ENCODE data around the gene TMEM132D. TPM values are rescaled to one million over a fixed set of nuclear protein-coding genes. Genes with fewer than 3 reads are reported as not detected.

The TMEM132D gene
- total RNA-seq, 1 experiment from 2014 or later: 1.4 TPM

- TF ChIP-seq NR2C2 (CRISPR knock-in tag; IDR thresholded peaks at IDR 0.05) (no peak), ZNF263 (CRISPR knock-in tag; IDR thresholded peaks at IDR 0.05; ENCODE audit: low read depth) (no peak), NFE2L1 (CRISPR knock-in tag; IDR thresholded peaks at IDR 0.05) (no peak), SMAD4 (CRISPR knock-in tag; IDR thresholded peaks at IDR 0.05) (no peak), GABPB1 (CRISPR knock-in tag; IDR thresholded peaks at IDR 0.05) (no peak), ZNF512 (CRISPR knock-in tag; IDR thresholded peaks at IDR 0.05; ENCODE audit: borderline replicate concordance) (no peak), ZBTB43 (CRISPR knock-in tag; IDR thresholded peaks at IDR 0.05) (no peak), EMX1 (CRISPR knock-in tag; IDR thresholded peaks at IDR 0.05) (no peak), ETV6 (CRISPR knock-in tag; IDR thresholded peaks at IDR 0.05) (no peak), ZNF423 (CRISPR knock-in tag; IDR thresholded peaks at IDR 0.05) (no peak), FOXK1 (CRISPR knock-in tag; IDR thresholded peaks at IDR 0.05) (no peak), SP1 (CRISPR knock-in tag; conservative IDR thresholded peaks at IDR 0.05) (no peak), ATF6 (CRISPR knock-in tag; IDR thresholded peaks at IDR 0.05) (no peak), ZMAT4 (CRISPR knock-in tag; IDR thresholded peaks at IDR 0.05) (no peak), FOXP1 (CRISPR knock-in tag; IDR thresholded peaks at IDR 0.05; ENCODE audit: borderline replicate concordance) (no peak)
- TF ChIP-seq, protein P1, sequence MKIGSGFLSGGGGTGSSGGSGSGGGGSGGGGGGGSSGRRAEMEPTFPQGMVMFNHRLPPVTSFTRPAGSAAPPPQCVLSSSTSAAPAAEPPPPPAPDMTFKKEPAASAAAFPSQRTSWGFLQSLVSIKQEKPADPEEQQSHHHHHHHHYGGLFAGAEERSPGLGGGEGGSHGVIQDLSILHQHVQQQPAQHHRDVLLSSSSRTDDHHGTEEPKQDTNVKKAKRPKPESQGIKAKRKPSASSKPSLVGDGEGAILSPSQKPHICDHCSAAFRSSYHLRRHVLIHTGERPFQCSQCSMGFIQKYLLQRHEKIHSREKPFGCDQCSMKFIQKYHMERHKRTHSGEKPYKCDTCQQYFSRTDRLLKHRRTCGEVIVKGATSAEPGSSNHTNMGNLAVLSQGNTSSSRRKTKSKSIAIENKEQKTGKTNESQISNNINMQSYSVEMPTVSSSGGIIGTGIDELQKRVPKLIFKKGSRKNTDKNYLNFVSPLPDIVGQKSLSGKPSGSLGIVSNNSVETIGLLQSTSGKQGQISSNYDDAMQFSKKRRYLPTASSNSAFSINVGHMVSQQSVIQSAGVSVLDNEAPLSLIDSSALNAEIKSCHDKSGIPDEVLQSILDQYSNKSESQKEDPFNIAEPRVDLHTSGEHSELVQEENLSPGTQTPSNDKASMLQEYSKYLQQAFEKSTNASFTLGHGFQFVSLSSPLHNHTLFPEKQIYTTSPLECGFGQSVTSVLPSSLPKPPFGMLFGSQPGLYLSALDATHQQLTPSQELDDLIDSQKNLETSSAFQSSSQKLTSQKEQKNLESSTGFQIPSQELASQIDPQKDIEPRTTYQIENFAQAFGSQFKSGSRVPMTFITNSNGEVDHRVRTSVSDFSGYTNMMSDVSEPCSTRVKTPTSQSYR (CRISPR knock-in tag; IDR thresholded peaks at IDR 0.05): no peak
- TF ChIP-seq, protein P2, sequence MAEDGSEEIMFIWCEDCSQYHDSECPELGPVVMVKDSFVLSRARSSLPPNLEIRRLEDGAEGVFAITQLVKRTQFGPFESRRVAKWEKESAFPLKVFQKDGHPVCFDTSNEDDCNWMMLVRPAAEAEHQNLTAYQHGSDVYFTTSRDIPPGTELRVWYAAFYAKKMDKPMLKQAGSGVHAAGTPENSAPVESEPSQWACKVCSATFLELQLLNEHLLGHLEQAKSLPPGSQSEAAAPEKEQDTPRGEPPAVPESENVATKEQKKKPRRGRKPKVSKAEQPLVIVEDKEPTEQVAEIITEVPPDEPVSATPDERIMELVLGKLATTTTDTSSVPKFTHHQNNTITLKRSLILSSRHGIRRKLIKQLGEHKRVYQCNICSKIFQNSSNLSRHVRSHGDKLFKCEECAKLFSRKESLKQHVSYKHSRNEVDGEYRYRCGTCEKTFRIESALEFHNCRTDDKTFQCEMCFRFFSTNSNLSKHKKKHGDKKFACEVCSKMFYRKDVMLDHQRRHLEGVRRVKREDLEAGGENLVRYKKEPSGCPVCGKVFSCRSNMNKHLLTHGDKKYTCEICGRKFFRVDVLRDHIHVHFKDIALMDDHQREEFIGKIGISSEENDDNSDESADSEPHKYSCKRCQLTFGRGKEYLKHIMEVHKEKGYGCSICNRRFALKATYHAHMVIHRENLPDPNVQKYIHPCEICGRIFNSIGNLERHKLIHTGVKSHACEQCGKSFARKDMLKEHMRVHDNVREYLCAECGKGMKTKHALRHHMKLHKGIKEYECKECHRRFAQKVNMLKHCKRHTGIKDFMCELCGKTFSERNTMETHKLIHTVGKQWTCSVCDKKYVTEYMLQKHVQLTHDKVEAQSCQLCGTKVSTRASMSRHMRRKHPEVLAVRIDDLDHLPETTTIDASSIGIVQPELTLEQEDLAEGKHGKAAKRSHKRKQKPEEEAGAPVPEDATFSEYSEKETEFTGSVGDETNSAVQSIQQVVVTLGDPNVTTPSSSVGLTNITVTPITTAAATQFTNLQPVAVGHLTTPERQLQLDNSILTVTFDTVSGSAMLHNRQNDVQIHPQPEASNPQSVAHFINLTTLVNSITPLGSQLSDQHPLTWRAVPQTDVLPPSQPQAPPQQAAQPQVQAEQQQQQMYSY (CRISPR knock-in tag; IDR thresholded peaks at IDR 0.05): no peak
- TF ChIP-seq, protein P3, sequence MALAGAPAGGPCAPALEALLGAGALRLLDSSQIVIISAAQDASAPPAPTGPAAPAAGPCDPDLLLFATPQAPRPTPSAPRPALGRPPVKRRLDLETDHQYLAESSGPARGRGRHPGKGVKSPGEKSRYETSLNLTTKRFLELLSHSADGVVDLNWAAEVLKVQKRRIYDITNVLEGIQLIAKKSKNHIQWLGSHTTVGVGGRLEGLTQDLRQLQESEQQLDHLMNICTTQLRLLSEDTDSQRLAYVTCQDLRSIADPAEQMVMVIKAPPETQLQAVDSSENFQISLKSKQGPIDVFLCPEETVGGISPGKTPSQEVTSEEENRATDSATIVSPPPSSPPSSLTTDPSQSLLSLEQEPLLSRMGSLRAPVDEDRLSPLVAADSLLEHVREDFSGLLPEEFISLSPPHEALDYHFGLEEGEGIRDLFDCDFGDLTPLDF (CRISPR knock-in tag; IDR thresholded peaks at IDR 0.05): no peak
- TF ChIP-seq, protein P4, sequence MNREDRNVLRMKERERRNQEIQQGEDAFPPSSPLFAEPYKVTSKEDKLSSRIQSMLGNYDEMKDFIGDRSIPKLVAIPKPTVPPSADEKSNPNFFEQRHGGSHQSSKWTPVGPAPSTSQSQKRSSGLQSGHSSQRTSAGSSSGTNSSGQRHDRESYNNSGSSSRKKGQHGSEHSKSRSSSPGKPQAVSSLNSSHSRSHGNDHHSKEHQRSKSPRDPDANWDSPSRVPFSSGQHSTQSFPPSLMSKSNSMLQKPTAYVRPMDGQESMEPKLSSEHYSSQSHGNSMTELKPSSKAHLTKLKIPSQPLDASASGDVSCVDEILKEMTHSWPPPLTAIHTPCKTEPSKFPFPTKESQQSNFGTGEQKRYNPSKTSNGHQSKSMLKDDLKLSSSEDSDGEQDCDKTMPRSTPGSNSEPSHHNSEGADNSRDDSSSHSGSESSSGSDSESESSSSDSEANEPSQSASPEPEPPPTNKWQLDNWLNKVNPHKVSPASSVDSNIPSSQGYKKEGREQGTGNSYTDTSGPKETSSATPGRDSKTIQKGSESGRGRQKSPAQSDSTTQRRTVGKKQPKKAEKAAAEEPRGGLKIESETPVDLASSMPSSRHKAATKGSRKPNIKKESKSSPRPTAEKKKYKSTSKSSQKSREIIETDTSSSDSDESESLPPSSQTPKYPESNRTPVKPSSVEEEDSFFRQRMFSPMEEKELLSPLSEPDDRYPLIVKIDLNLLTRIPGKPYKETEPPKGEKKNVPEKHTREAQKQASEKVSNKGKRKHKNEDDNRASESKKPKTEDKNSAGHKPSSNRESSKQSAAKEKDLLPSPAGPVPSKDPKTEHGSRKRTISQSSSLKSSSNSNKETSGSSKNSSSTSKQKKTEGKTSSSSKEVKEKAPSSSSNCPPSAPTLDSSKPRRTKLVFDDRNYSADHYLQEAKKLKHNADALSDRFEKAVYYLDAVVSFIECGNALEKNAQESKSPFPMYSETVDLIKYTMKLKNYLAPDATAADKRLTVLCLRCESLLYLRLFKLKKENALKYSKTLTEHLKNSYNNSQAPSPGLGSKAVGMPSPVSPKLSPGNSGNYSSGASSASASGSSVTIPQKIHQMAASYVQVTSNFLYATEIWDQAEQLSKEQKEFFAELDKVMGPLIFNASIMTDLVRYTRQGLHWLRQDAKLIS (CRISPR knock-in tag; IDR thresholded peaks at IDR 0.05; ENCODE audit: borderline replicate concordance): no peak
- TF ChIP-seq, protein P5, sequence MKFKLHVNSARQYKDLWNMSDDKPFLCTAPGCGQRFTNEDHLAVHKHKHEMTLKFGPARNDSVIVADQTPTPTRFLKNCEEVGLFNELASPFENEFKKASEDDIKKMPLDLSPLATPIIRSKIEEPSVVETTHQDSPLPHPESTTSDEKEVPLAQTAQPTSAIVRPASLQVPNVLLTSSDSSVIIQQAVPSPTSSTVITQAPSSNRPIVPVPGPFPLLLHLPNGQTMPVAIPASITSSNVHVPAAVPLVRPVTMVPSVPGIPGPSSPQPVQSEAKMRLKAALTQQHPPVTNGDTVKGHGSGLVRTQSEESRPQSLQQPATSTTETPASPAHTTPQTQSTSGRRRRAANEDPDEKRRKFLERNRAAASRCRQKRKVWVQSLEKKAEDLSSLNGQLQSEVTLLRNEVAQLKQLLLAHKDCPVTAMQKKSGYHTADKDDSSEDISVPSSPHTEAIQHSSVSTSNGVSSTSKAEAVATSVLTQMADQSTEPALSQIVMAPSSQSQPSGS (CRISPR knock-in tag; IDR thresholded peaks at IDR 0.05; ENCODE audit: borderline replicate concordance, low read depth): no peak
- POLR2A ChIA-PET: no interaction called here
- no peak overlapping the region for H3K27ac Mint-ChIP-seq
Measured at GRCh38 chr12:129530517-129530916, 373.3 kb downstream of the TMEM132D start.

More at GRCh38 chr12:129530517-129530916, 373.3 kb downstream of the TMEM132D start:
- ATAC-seq (no peak), DNase-seq (ENCODE audit: low spot score) (no peak)
- H3K4me1 Mint-ChIP-seq: no peaks in the 10 kb centered on the region
- H3K36me3 Mint-ChIP-seq: peaks cover 67% of the 10 kb centered on the region
- CTCF ChIA-PET: no interaction called here
- H3K9me3 Mint-ChIP-seq: peaks cover 75% of the 10 kb centered on the region
- no peak overlapping the region for H3K4me3 Mint-ChIP-seq
- peaks cover 8% of the 10 kb centered on the region for H3K27me3 Mint-ChIP-seq (ENCODE audit: low read depth)

Data from WTC11 (cell line).